ENCODE results near the gene ZZZ3.

ZZZ3 gene

GRCh38 chr1:77718181-77718580 is 35.7 kb upstream of the ZZZ3 start (continued):
- TF ChIP-seq CSDC2 (CRISPR knock-in tag; IDR thresholded peaks at IDR 0.05) = no peak
- no peak for TF ChIP-seq OSR1 (CRISPR knock-in tag; IDR thresholded peaks at IDR 0.05)
- TF ChIP-seq ZNF565 (CRISPR knock-in tag; conservative IDR thresholded peaks at IDR 0.05; ENCODE audit: low read depth) = no peak
- TF ChIP-seq ARNTL (CRISPR knock-in tag; IDR thresholded peaks at IDR 0.05; ENCODE audit: borderline replicate concordance, low read depth) = no peak

GRCh38 chr1:77716065-77716464 is 33.6 kb upstream of the ZZZ3 start:
- ATAC-seq = no peak
- TF ChIP-seq ZFP3 (CRISPR knock-in tag; IDR thresholded peaks at IDR 0.05) (no peak), ZFP30 (CRISPR knock-in tag; IDR thresholded peaks at IDR 0.05) (no peak)

- TF ChIP-seq PATZ1 (CRISPR knock-in tag; IDR thresholded peaks at IDR 0.05; ENCODE audit: borderline replicate concordance) (no peak), ZC3H10 (CRISPR knock-in tag; IDR thresholded peaks at IDR 0.05) (no peak), OSR1 (CRISPR knock-in tag; IDR thresholded peaks at IDR 0.05) (no peak), BACH2 (CRISPR knock-in tag; IDR thresholded peaks at IDR 0.05; ENCODE audit: borderline replicate concordance) (no peak), RARB (CRISPR knock-in tag; IDR thresholded peaks at IDR 0.05) (no peak), ZFP30 (CRISPR knock-in tag; IDR thresholded peaks at IDR 0.05) (no peak), ZNF565 (CRISPR knock-in tag; conservative IDR thresholded peaks at IDR 0.05; ENCODE audit: low read depth) (no peak), ISL1 (CRISPR knock-in tag; IDR thresholded peaks at IDR 0.05) (no peak), ZNF8 (CRISPR knock-in tag; IDR thresholded peaks at IDR 0.05) (no peak), POU6F1 (CRISPR knock-in tag; IDR thresholded peaks at IDR 0.05; ENCODE audit: borderline replicate concordance, low read depth) (no peak), CSRNP3 (CRISPR knock-in tag; IDR thresholded peaks at IDR 0.05) (no peak), ESRRG (CRISPR knock-in tag; IDR thresholded peaks at IDR 0.05) (no peak), CREB5 (CRISPR knock-in tag; IDR thresholded peaks at IDR 0.05; ENCODE audit: low read depth) (no peak), GLIS3 (CRISPR knock-in tag; IDR thresholded peaks at IDR 0.05) (no peak), ZFP3 (CRISPR knock-in tag; IDR thresholded peaks at IDR 0.05) (no peak), CSDC2 (CRISPR knock-in tag; IDR thresholded peaks at IDR 0.05) (no peak), TOX (CRISPR knock-in tag; IDR thresholded peaks at IDR 0.05; ENCODE audit: borderline replicate concordance) (no peak)
- ATAC-seq = no peak
Observed at GRCh38 chr1:77709727-77710126, 27.3 kb upstream of the ZZZ3 start.

GRCh38 chr1:77706321-77706720 is 23.9 kb upstream of the ZZZ3 start:
- no peak for ATAC-seq
- TF ChIP-seq SNAI2 (CRISPR knock-in tag; IDR thresholded peaks at IDR 0.05) = no peak
- no peak for TF ChIP-seq TSHZ2 (CRISPR knock-in tag; IDR thresholded peaks at IDR 0.05)
- no peak for TF ChIP-seq GLIS3 (CRISPR knock-in tag; IDR thresholded peaks at IDR 0.05)
- TF ChIP-seq ZNF70 (CRISPR knock-in tag; IDR thresholded peaks at IDR 0.05) = no peak
- TF ChIP-seq ZFP30 (CRISPR knock-in tag; IDR thresholded peaks at IDR 0.05) = no peak
- TF ChIP-seq ESRRG (CRISPR knock-in tag; IDR thresholded peaks at IDR 0.05) = no peak
- no peak for TF ChIP-seq CSDC2 (CRISPR knock-in tag; IDR thresholded peaks at IDR 0.05)
- no peak for TF ChIP-seq ARNTL (CRISPR knock-in tag; IDR thresholded peaks at IDR 0.05; ENCODE audit: borderline replicate concordance, low read depth)
- no peak for TF ChIP-seq POU6F1 (CRISPR knock-in tag; IDR thresholded peaks at IDR 0.05; ENCODE audit: borderline replicate concordance, low read depth)
- TF ChIP-seq ZNF8 (CRISPR knock-in tag; IDR thresholded peaks at IDR 0.05) = no peak
- TF ChIP-seq TCF4 (CRISPR knock-in tag; IDR thresholded peaks at IDR 0.05; ENCODE audit: borderline replicate concordance) = no peak
- TF ChIP-seq OSR1 (CRISPR knock-in tag; IDR thresholded peaks at IDR 0.05) = no peak
- no peak for TF ChIP-seq CREB5 (CRISPR knock-in tag; IDR thresholded peaks at IDR 0.05; ENCODE audit: low read depth)
- no peak for TF ChIP-seq ZC3H10 (CRISPR knock-in tag; IDR thresholded peaks at IDR 0.05)

Data from SK-N-SH treated with all-trans-retinoic acid at 6 μM for 48 hours (cell line).